HL-60 (cell line): ENCODE measurements around the gene LCE3B.

Source experiments
- CTCF ChIP-seq: IDR thresholded peaks from one replicate; pipeline ENCODE4 v1.5.1; 2011; ENCODE audit warnings: low read length, control low read depth, inconsistent platforms; ENCODE audit not compliant: insufficient read depth
- POLR2AphosphoS5 ChIP-seq: IDR thresholded peaks from 2 replicates; pipeline ENCODE4 v1.6.1; 2012; ENCODE audit warnings: low read depth

- no peak for TF ChIP-seq CTCF
- no peak for TF ChIP-seq POLR2AphosphoS5
Measured at GRCh38 chr1:152566681-152567080, 46.9 kb upstream of the LCE3B start, which contains the start of gene LCE3E.
